GM21367 (cell line): ENCODE results near the gene RFK.
"Not testable (repeated sequence)": the region's sequence is repeated elsewhere in the genome, so short reads cannot be mapped to it uniquely, and the experiment has no call there.

ENCODE experiments used
- ATAC-seq: cut with Tn5 transposase; IDR thresholded peaks from one replicate; pipeline ENCODE4 v1.9.1; 2021; ENCODE audit not compliant: unreplicated experiment

RFK gene

GRCh38 chr9:76372336-76372735, 21.9 kb downstream of the RFK start:
- ATAC-seq = no peak

- ATAC-seq = no peak
These were observed 22.3 kb downstream of the RFK start for GRCh38 chr9:76371901-76372300.

GRCh38 chr9:76370396-76371023, 23.7 kb downstream of the RFK start:
- ATAC-seq = no peak

- peak; percentile 51 for ATAC-seq
These were observed 24.6 kb downstream of the RFK start for GRCh38 chr9:76369583-76369982.

- ATAC-seq = no peak
These were observed 28.0 kb downstream of the RFK start for GRCh38 chr9:76366275-76366674.

GRCh38 chr9:76365028-76365427, 29.2 kb downstream of the RFK start:
- no peak for ATAC-seq

GRCh38 chr9:76363032-76363395, 31.2 kb downstream of the RFK start:
- no peak for ATAC-seq

GRCh38 chr9:76362332-76363031, 31.7 kb downstream of the RFK start:
- not testable (repeated sequence) for ATAC-seq

GRCh38 chr9:76359766-76360165, 34.5 kb downstream of the RFK start:
- no peak for ATAC-seq

GRCh38 chr9:76359365-76359764, 34.9 kb downstream of the RFK start:
- ATAC-seq = no peak

- ATAC-seq = no peak
These were observed 35.5 kb downstream of the RFK start for GRCh38 chr9:76358628-76359280.

- no peak for ATAC-seq
These were observed 36.7 kb downstream of the RFK start for GRCh38 chr9:76357555-76357954.

- no peak for ATAC-seq
These were observed 38.3 kb downstream of the RFK start for GRCh38 chr9:76355886-76356285.

GRCh38 chr9:76354221-76354620, 40.0 kb downstream of the RFK start:
- no peak for ATAC-seq

GRCh38 chr9:76353280-76353679, 40.9 kb downstream of the RFK start:
- no peak for ATAC-seq

- ATAC-seq = no peak
These were observed 42.1 kb downstream of the RFK start for GRCh38 chr9:76352026-76352620.

GRCh38 chr9:76351006-76351405, 43.2 kb downstream of the RFK start:
- no peak for ATAC-seq

- no peak for ATAC-seq
These were observed 44.4 kb downstream of the RFK start for GRCh38 chr9:76349865-76350264.

GRCh38 chr9:76342858-76343257, 51.4 kb downstream of the RFK start:
- no peak for ATAC-seq

GRCh38 chr9:76342201-76342600, 52.0 kb downstream of the RFK start:
- ATAC-seq = no peak

GRCh38 chr9:76341616-76342015, 52.6 kb downstream of the RFK start:
- no peak for ATAC-seq

- ATAC-seq = no peak
These were observed 55.8 kb downstream of the RFK start for GRCh38 chr9:76338418-76338817.
